ENCODE data around the gene WDR43. TPM values are rescaled to one million over a fixed set of nuclear protein-coding genes. Genes with fewer than 3 reads are reported as not detected.

The WDR43 gene
- 35.1 and 48.5 TPM in 2 replicates for polyA plus RNA-seq (2012; rRNA removed)
- 50.9 and 56.2 TPM in 2 replicates for polyA plus RNA-seq (2012; cell fraction: cytosol; rRNA removed)
- polyA plus RNA-seq (2012; cell fraction: nucleus; rRNA removed): 18.7 and 46.9 TPM in 2 replicates

GRCh38 chr2:28894470-28895188 is at the start of gene WDR43:
TSS of gene WDR43 (plus strand) at chr2:28894667. CDS start at chr2:28894699, 32 bp downstream.
- Histone ChIP-seq H3K4me3 (ENCODE audit: low read depth in 2 of 2, low read length in 1 of 2) (peak within 1 kb of the TSS; percentile 88 to 100), H2AFZ (ENCODE audit: low read depth) (peak within 1 kb of the TSS; percentile 96), H3K4me2 (peak within 1 kb of the TSS; percentile 88), H3K79me2 (ENCODE audit: insufficient read depth) (peaks cover 52% of the 10 kb centered on the region), H3K4me1 (ENCODE audit: control insufficient read depth in 1 of 2, insufficient read depth in 2 of 2, low read depth in 1 of 2, low read length in 1 of 2) (peaks cover 20 to 32% of the 10 kb centered on the region in 2 experiments; a peak in 3 of 4 replicates), H3K9me3 (no peaks in the 10 kb centered on the region), H3K36me3 (replicated peaks in 1 of 2; ENCODE audit: control insufficient read depth in 1 of 2, insufficient read depth in 2 of 2, low read length in 1 of 2) (peaks cover 0 to 5% of the 10 kb centered on the region in 2 experiments), H3F3A (replicated peaks; ENCODE audit: insufficient read depth) (peaks cover 3% of the 10 kb centered on the region), H3K27ac (ENCODE audit: low read depth in 2 of 2, low read length in 1 of 2) (peak within 1 kb of the TSS; percentile 63 to 88), H3K9me2 (no peaks in the 10 kb centered on the region), H3K27me3 (ENCODE audit: insufficient read depth) (no peaks in the 10 kb centered on the region), H3K9ac (peak within 1 kb of the TSS; percentile 90), H4K20me1 (ENCODE audit: insufficient read depth) (peaks cover 46% of the 10 kb centered on the region)
- ChIA-PET CTCF (interaction anchor here (0.7 to 3.3 kb wide), 6 partner anchors 12 to 1132 kb away, joined by 3 to 13 read pairs (median 3); no protein-coding TSS in a partner anchor), POLR2A (interaction anchor here (0.5 to 1.2 kb wide), 11 partner anchors 10 to 1823 kb away, joined by 3 to 13 read pairs (median 3); partner anchors contain the start of genes OST4, TRMT61B and YPEL5)
- under 1% methylated on average over 25 of the region's 79 CpGs for WGBS (ENCODE audit: low lambda C conversion rate)
- peak; percentile 99 for DNase-seq
- TF ChIP-seq USF1 (IDR thresholded peaks at IDR 0.05; ENCODE audit: borderline replicate concordance, low read depth) (peak; percentile 93), ELF1 (IDR thresholded peaks at IDR 0.05) (peak; percentile 83), REST (IDR thresholded peaks at IDR 0.05; ENCODE audit: low read depth, low read length) (peak; percentile 21; the same call in 1 of the 2 replicates), SMC3 (IDR thresholded peaks at IDR 0.05; ENCODE audit: low read depth, low read length) (no peak), MXI1 (IDR thresholded peaks at IDR 0.05; ENCODE audit: low read depth, low read length) (peak; percentile 100), MEF2A (IDR thresholded peaks at IDR 0.05; ENCODE audit: borderline replicate concordance, low read depth) (no peak), GATA2 (CRISPR knock-in tag; IDR thresholded peaks at IDR 0.05) (no peak), RCOR1 (IDR thresholded peaks at IDR 0.05; ENCODE audit: low read length) (peak; percentile 45; the same call in 1 of the 2 replicates), MAX (IDR thresholded peaks at IDR 0.05; ENCODE audit: low read depth) (peak; percentile 98), YY1 (IDR thresholded peaks at IDR 0.05; ENCODE audit: low read depth) (peak; percentile 95), SIN3A (IDR thresholded peaks at IDR 0.05; ENCODE audit: borderline replicate concordance, low read depth, low read length) (peak; percentile 88; the same call in 1 of the 2 replicates), EP300 (IDR thresholded peaks at IDR 0.05; ENCODE audit: borderline replicate concordance in 1 of 2, low read depth in 1 of 2, low read length in 1 of 2) (peak in 1 of 2 experiments; percentile 67; a peak in 2 of 4 replicates), NRF1 (IDR thresholded peaks at IDR 0.05; ENCODE audit: low read depth, low read length) (peak; percentile 99), RAD21 (IDR thresholded peaks at IDR 0.05; ENCODE audit: low read length) (no peak; the same call in 1 of the 2 replicates), ZBTB33 (IDR thresholded peaks at IDR 0.05; ENCODE audit: borderline replicate concordance, low read depth) (no peak), POLR2AphosphoS5 (IDR thresholded peaks at IDR 0.05; ENCODE audit: low read depth, low read length) (peak; percentile 79), JUND (IDR thresholded peaks at IDR 0.05) (no peak), CHD2 (IDR thresholded peaks at IDR 0.05; ENCODE audit: low read length, partially characterized antibody) (peak; percentile 88), TAF1 (IDR thresholded peaks at IDR 0.05; ENCODE audit: borderline replicate concordance, low read depth, low read length) (peak; percentile 97), GABPA (IDR thresholded peaks at IDR 0.05; ENCODE audit: low read depth) (peak; percentile 76), NFIC (IDR thresholded peaks at IDR 0.05; ENCODE audit: borderline replicate concordance) (no peak), IRF3 (IDR thresholded peaks at IDR 0.05; ENCODE audit: low read depth, low read length) (no peak), RFX5 (IDR thresholded peaks at IDR 0.05; ENCODE audit: low read length) (peak; percentile 40; the same call in 1 of the 2 replicates)
- TF ChIP-seq, protein P1, sequence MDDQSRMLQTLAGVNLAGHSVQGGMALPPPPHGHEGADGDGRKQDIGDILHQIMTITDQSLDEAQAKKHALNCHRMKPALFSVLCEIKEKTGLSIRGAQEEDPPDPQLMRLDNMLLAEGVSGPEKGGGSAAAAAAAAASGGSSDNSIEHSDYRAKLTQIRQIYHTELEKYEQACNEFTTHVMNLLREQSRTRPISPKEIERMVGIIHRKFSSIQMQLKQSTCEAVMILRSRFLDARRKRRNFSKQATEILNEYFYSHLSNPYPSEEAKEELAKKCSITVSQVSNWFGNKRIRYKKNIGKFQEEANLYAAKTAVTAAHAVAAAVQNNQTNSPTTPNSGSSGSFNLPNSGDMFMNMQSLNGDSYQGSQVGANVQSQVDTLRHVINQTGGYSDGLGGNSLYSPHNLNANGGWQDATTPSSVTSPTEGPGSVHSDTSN (IDR thresholded peaks at IDR 0.05): peak; percentile 41; the same call in 1 of the 2 replicates
